ENCODE data around the gene PARP12. TPM values are rescaled to one million over a fixed set of nuclear protein-coding genes. Genes with fewer than 3 reads are reported as not detected.

PARP12 gene
- total RNA-seq, 1 donor from 2014 or later = 26.9 TPM

DNA sequence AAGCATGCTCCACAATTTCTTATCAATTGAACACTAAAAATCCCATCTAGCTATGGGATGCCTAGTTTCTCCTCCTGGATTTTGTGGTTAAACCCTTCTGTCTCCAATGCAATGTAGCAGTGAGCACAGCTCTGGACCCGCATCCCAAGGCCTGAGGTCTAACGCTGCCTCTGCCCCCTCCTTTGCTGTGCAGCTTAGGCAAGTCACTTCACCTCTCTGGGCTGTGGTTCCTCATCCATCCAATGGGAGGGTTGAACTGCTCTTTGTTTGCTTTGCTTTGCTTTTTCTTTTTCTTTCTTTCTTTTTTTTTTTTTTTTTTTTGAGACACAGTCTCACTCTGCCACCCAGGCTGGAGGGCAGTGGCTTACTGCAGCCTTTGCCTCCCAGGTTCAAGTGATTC lies 69.2 kb downstream of the PARP12 start:
- Mint-ChIP-seq H3K4me1 (ENCODE audit: unreplicated experiment) (peaks cover 6% of the 10 kb centered on the region), H3K27ac (ENCODE audit: unreplicated experiment) (no peak overlapping the region), H3K27me3 (ENCODE audit: unreplicated experiment) (no peaks in the 10 kb centered on the region), H3K9me3 (ENCODE audit: unreplicated experiment) (no peaks in the 10 kb centered on the region), H3K4me3 (ENCODE audit: unreplicated experiment) (no peak overlapping the region), H3K36me3 (ENCODE audit: unreplicated experiment) (no peaks in the 10 kb centered on the region)
- DNase-seq (ENCODE audit: extremely low spot score, unreplicated experiment) = no peak
- TF ChIP-seq, protein P1, sequence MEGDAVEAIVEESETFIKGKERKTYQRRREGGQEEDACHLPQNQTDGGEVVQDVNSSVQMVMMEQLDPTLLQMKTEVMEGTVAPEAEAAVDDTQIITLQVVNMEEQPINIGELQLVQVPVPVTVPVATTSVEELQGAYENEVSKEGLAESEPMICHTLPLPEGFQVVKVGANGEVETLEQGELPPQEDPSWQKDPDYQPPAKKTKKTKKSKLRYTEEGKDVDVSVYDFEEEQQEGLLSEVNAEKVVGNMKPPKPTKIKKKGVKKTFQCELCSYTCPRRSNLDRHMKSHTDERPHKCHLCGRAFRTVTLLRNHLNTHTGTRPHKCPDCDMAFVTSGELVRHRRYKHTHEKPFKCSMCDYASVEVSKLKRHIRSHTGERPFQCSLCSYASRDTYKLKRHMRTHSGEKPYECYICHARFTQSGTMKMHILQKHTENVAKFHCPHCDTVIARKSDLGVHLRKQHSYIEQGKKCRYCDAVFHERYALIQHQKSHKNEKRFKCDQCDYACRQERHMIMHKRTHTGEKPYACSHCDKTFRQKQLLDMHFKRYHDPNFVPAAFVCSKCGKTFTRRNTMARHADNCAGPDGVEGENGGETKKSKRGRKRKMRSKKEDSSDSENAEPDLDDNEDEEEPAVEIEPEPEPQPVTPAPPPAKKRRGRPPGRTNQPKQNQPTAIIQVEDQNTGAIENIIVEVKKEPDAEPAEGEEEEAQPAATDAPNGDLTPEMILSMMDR (IDR thresholded peaks at IDR 0.05) = no peak

DNA sequence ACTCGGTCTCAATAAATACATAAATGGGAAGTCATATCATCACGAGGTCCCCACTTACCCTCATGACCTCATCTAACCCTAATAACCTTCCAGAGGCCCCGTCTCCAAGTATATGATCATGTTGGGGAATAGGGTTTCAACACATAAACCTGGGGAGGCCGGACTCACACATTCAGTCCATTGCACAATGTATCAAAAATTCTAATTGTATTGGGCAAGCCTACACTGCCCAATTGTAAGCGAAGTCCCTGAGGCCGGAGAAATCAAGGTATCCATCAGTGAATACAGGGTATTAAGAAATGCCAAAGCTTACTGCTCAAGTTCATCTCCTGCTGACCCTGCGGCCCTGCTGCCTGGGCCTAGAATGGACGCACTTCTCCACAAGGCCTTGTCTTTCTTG lies 69.6 kb downstream of the PARP12 start:
- H3K36me3 Mint-ChIP-seq (ENCODE audit: unreplicated experiment) = no peaks in the 10 kb centered on the region
- no peak for DNase-seq (ENCODE audit: extremely low spot score, unreplicated experiment)

DNA sequence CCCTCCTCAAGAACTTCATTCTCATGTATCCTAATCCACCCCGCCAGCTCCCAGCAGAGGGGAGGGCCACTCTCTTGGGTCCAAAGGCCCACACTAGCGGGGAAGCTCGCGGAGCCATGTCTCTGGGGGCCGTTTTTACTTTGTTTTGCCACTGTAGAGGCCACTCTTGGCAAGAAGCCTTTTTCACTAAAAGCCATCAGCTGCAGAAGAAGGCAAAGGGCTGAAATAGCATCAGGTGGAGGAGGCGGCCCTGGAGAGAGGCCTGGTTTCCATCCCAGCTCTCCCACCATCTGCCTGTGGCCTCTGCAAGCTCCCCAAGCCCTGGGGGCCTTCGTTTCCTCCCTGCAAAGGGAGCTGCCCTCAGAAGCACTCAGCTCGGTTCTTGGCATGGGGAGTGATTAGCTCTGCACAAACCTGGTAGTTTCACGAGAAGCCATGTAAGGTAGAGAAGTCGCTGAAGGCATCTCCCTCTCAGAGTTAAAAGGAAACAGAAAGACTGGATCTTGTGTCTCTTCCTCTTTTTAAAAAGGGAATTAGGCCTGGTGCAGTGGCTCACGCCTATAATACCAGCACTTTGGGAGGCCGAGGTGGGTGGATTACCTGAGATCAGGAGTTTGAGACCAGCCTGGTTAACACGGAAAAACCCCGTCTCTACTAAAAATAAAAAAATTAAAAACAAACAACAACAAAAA lies 70.3 kb downstream of the PARP12 start:
- Mint-ChIP-seq H3K9me3 (ENCODE audit: unreplicated experiment) (no peaks in the 10 kb centered on the region), H3K4me1 (ENCODE audit: unreplicated experiment) (peaks cover 10% of the 10 kb centered on the region), H3K27ac (ENCODE audit: unreplicated experiment) (no peak overlapping the region), H3K36me3 (ENCODE audit: unreplicated experiment) (no peaks in the 10 kb centered on the region), H3K4me3 (ENCODE audit: unreplicated experiment) (no peak overlapping the region), H3K27me3 (ENCODE audit: unreplicated experiment) (no peaks in the 10 kb centered on the region)
- no peak for DNase-seq (ENCODE audit: extremely low spot score, unreplicated experiment)
- TF ChIP-seq, protein P1 (IDR thresholded peaks at IDR 0.05) = no peak

More for the DNA sequence above, 69.6 kb downstream of the PARP12 start:
- Mint-ChIP-seq H3K4me1 (ENCODE audit: unreplicated experiment) (peaks cover 6% of the 10 kb centered on the region), H3K27me3 (ENCODE audit: unreplicated experiment) (no peaks in the 10 kb centered on the region), H3K4me3 (ENCODE audit: unreplicated experiment) (no peak overlapping the region), H3K27ac (ENCODE audit: unreplicated experiment) (no peak overlapping the region), H3K9me3 (ENCODE audit: unreplicated experiment) (no peaks in the 10 kb centered on the region)
- TF ChIP-seq, protein P1 (IDR thresholded peaks at IDR 0.05) = no peak

DNA sequence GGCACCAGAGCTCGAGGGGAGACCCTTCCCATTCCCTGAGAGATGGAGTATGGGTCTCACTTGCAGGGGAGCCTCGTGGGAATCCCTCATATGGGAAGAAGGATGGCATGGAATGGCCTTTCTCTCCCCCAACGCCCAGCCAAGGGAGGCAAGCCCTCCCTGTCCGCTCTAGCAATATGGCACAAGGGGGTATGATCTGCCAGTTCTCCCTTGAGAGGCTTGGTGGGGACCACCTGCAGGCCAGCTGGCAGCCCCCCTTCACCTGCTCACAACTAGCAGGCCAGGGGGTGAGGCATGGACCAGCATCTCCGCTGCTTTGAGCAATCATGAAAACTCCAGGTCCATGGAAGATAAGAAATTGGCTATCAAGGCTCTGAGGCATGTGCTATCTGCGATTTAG lies 70.8 kb downstream of the PARP12 start:
- H3K27ac Mint-ChIP-seq (ENCODE audit: unreplicated experiment) = no peak overlapping the region
- no peak for DNase-seq (ENCODE audit: extremely low spot score, unreplicated experiment)
- no peaks in the 10 kb centered on the region for H3K36me3 Mint-ChIP-seq (ENCODE audit: unreplicated experiment)
- H3K27me3 Mint-ChIP-seq (ENCODE audit: unreplicated experiment) = no peaks in the 10 kb centered on the region
- H3K9me3 Mint-ChIP-seq (ENCODE audit: unreplicated experiment) = no peaks in the 10 kb centered on the region
- peaks cover 12% of the 10 kb centered on the region for H3K4me1 Mint-ChIP-seq (ENCODE audit: unreplicated experiment)
- H3K4me3 Mint-ChIP-seq (ENCODE audit: unreplicated experiment) = no peak overlapping the region
- TF ChIP-seq, protein P1 (IDR thresholded peaks at IDR 0.05) = no peak

DNA sequence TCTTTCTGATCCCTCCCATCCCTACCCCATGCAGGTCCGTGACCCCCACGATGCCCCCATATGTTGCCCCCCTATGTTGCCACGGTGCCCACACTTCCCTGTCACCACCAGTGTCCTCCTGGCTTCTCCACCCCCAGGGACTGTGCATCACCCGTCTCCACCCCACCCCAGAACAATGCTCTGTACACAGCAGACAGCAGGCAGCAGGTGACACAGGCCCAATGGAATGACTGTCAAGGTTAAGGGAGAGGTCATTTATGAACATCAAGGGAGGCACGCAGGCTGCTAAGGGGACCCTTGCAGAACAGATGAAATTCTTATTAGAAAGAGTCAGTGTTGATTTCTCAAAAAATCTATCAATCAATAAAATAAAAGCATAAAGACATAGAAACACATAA lies 71.5 kb downstream of the PARP12 start:
- peaks cover 12% of the 10 kb centered on the region for H3K4me1 Mint-ChIP-seq (ENCODE audit: unreplicated experiment)
- no peaks in the 10 kb centered on the region for H3K36me3 Mint-ChIP-seq (ENCODE audit: unreplicated experiment)
- TF ChIP-seq, protein P1 (IDR thresholded peaks at IDR 0.05) = no peak
- H3K27me3 Mint-ChIP-seq (ENCODE audit: unreplicated experiment) = no peaks in the 10 kb centered on the region
- H3K4me3 Mint-ChIP-seq (ENCODE audit: unreplicated experiment) = no peak overlapping the region
- DNase-seq (ENCODE audit: extremely low spot score, unreplicated experiment) = no peak
- no peak overlapping the region for H3K27ac Mint-ChIP-seq (ENCODE audit: unreplicated experiment)
- H3K9me3 Mint-ChIP-seq (ENCODE audit: unreplicated experiment) = no peaks in the 10 kb centered on the region
